B cell (primary cell): ENCODE measurements around the gene FTSJ3. TPM values are rescaled to one million over a fixed set of nuclear protein-coding genes. Genes with fewer than 3 reads are reported as not detected.

Experiments
- ATAC-seq: fragments of 200-7000 bp; cut with Tn5 transposase; one replicate; pipeline ENCODE4 v1.10.0; 2021; ENCODE audit warnings: low read depth, mild to moderate bottlenecking, moderate number of reproducible peaks, moderate library complexity
- CTCF ChIA-PET: fragments of 350-600 bp; sonication (Branson Sonifier 250); formaldehyde crosslinking; loops from one replicate; lab custom pipeline; 2021; ENCODE audit warnings: antibody characterized with exemption, inconsistent platforms; lab: Charles Lee
- POLR2A ChIA-PET: fragments of 350-600 bp; sonication (Branson Sonifier 250); formaldehyde crosslinking; loops from one replicate; lab custom pipeline; 2021; ENCODE audit warnings: antibody characterized with exemption; lab: Charles Lee
- DNase-seq: peaks from one replicate; pipeline ENCODE4 v3.0.0; 2013
- H2AFZ ChIP-seq: 2 replicates; pipeline ENCODE4 v1.6.1; 2012; ENCODE audit warnings: mild to moderate bottlenecking, low read depth, low read length; ENCODE audit not compliant: insufficient read depth, poor library complexity, severe bottlenecking
- H3K27ac ChIP-seq, 2 donors: 1 replicate in 1 of 2; 2 replicates in 1 of 2; pipeline ENCODE4 v1.5.1; 2012 to 2013; ENCODE audit warnings: low read length in 2 of 2, mild to moderate bottlenecking in 2 of 2, moderate library complexity in 1 of 2
- H3K27me3 ChIP-seq, 4 experiments: fragments of 200-600 bp in 1 of 4; sonication (generic) in 1 of 4; replicated peaks in 1 of 4; 1 replicate in 2 of 4; 2 replicates in 2 of 4; pipeline versions ENCODE4 v1.6.1 to v1.7.0; 2013 to 2016; ENCODE audit warnings: low read length in 3 of 4, mild to moderate bottlenecking in 2 of 4, mixed read lengths in 1 of 4, moderate library complexity in 1 of 4; ENCODE audit not compliant: insufficient read depth in 4 of 4, control insufficient read depth in 3 of 4; ENCODE audit errors: control extremely low read depth in 1 of 4
- H3K36me3 ChIP-seq, 2 experiments: replicated peaks in 1 of 2; 1 replicate in 1 of 2; 2 replicates in 1 of 2; pipeline versions ENCODE4 v1.6.1 to v1.7.1; 2013; ENCODE audit warnings: low read length in 1 of 2; ENCODE audit not compliant: insufficient read depth in 2 of 2, control insufficient read depth in 1 of 2; ENCODE audit errors: control extremely low read depth in 1 of 2, extremely low read depth in 1 of 2
- H3K4me1 ChIP-seq, 2 donors: fragments of 200-600 bp in 1 of 2; sonication (generic) in 1 of 2; 1 replicate in 1 of 2; 2 replicates in 1 of 2; pipeline versions ENCODE4 v1.5.1 to v1.6.1; 2013 to 2017; ENCODE audit warnings: low read length in 2 of 2; ENCODE audit not compliant: control insufficient read depth in 2 of 2, insufficient read depth in 2 of 2
- H3K4me2 ChIP-seq: replicated peaks from 2 replicates; pipeline ENCODE3; 2012; ENCODE audit warnings: mild to moderate bottlenecking, low read depth, low read length; ENCODE audit not compliant: poor library complexity, severe bottlenecking
- H3K4me3 ChIP-seq, 5 experiments: fragments of 200-600 bp in 1 of 5; sonication (generic) in 1 of 5; 1 replicate in 3 of 5; 2 replicates in 2 of 5; pipeline versions ENCODE4 v1.5.1 to v1.7.0; 2011 to 2016; ENCODE audit warnings: low read length in 4 of 5, mild to moderate bottlenecking in 4 of 5, low read depth in 2 of 5, control low read depth in 1 of 5, moderate library complexity in 1 of 5; ENCODE audit not compliant: insufficient read depth in 1 of 5; ENCODE audit errors: control extremely low read depth in 1 of 5, extremely low read depth in 1 of 5
- H3K79me2 ChIP-seq: fragments of 200-600 bp; sonication (generic); one replicate; pipeline ENCODE4 v1.6.0; 2016; ENCODE audit warnings: low read length; ENCODE audit not compliant: control insufficient read depth, insufficient read depth
- H3K9ac ChIP-seq: fragments of 200-600 bp; sonication (generic); 2 replicates; pipeline ENCODE4 v1.6.1; 2017; ENCODE audit warnings: mild to moderate bottlenecking, low read length, moderate library complexity
- H3K9me3 ChIP-seq, 3 donors: one replicate each; pipeline versions ENCODE4 v1.6.1 to v1.7.1; 2013; ENCODE audit warnings: low read length in 2 of 3; ENCODE audit not compliant: control insufficient read depth in 2 of 3, insufficient read depth in 1 of 3; ENCODE audit errors: control extremely low read depth in 1 of 3
- H4K20me1 ChIP-seq: 2 replicates; pipeline ENCODE4 v1.6.0; 2012; ENCODE audit warnings: mild to moderate bottlenecking, low read length; ENCODE audit not compliant: insufficient read depth, control insufficient read depth, poor library complexity, severe bottlenecking
- H3K27ac Mint-ChIP-seq: one replicate; pipeline ENCODE4 v1.8.0; 2021; ENCODE audit warnings: mixed read lengths
- H3K27me3 Mint-ChIP-seq: one replicate; pipeline ENCODE4 v1.8.0; 2021; ENCODE audit warnings: mixed read lengths
- H3K4me1 Mint-ChIP-seq: one replicate; pipeline ENCODE4 v1.8.0; 2021; ENCODE audit warnings: mixed read lengths
- H3K4me3 Mint-ChIP-seq: one replicate; pipeline ENCODE4 v1.8.0; 2021; ENCODE audit warnings: mixed read lengths
- H3K9me3 Mint-ChIP-seq: one replicate; pipeline ENCODE4 v1.8.0; 2022; ENCODE audit warnings: mixed read lengths; ENCODE audit not compliant: insufficient read depth
- CTCF ChIP-seq: fragments of 200-600 bp; IDR thresholded peaks from one replicate; pipeline ENCODE4 v1.8.0; 2022; ENCODE audit warnings: antibody characterized with exemption, mild to moderate bottlenecking
- EZH2 ChIP-seq: IDR thresholded peaks from 2 replicates; pipeline ENCODE4 v1.6.1; 2012; ENCODE audit warnings: borderline replicate concordance, low read depth, mild to moderate bottlenecking, moderate library complexity, low read length; ENCODE audit not compliant: insufficient read depth, poor library complexity, severe bottlenecking
- WGBS: methylation state at CpG from one replicate; pipeline ENCODE4 v1.1.5; 2013; ENCODE audit warnings: missing lambda C conversion rate; ENCODE audit not compliant: insufficient coverage; 5-methylcytosine and 5-hydroxymethylcytosine counted together
- intact Hi-C: fragments of 100-400 bp; cut with micrococcal nuclease; formaldehyde crosslinking; loops from one replicate; pipeline ENCODE4 v1.10.0; 2022
- polyA plus RNA-seq: library from polyadenylated mRNA; depleted of rRNA; stranded (reverse); fragments of >200 nt; gene quantifications from 2 replicates; pipeline ENCODE4 v1.2.3, GENCODE V29; 2012
- total RNA-seq, 2 donors: library from RNA; stranded (reverse); fragments of 120-200 nt in 1 of 2; gene quantifications; 1 replicate in 1 of 2; 2 replicates in 1 of 2; pipeline versions ENCODE4 v1.2.3 to v1.2.4, GENCODE V29; 2013 to 2022

Gene FTSJ3
- total and polyA plus RNA-seq, 2 donors (not counting 1 experiment from before 2014, with no cell fraction given) = 26.5 to 75.9 TPM

GRCh38 chr17:63792055-63792729 is 35.3 kb downstream of the FTSJ3 start:
- H3K9me3 Mint-ChIP-seq = no peaks in the 10 kb centered on the region
- H3K4me2 ChIP-seq = no peak overlapping the region
- no peak overlapping the region for H3K27ac Mint-ChIP-seq
- no peak overlapping the region for H3K4me3 ChIP-seq
- DNase-seq (no peak), ATAC-seq (no peak)
- H3K27me3 Mint-ChIP-seq = no peaks in the 10 kb centered on the region
- no peak overlapping the region for H2AFZ ChIP-seq
- intact Hi-C loops = no loop called here
- no peaks in the 10 kb centered on the region for H3K9me3 ChIP-seq
- H3K79me2 ChIP-seq = peaks cover 69% of the 10 kb centered on the region
- TF ChIP-seq CTCF = no peak
- no peak for TF ChIP-seq EZH2
- POLR2A ChIA-PET = interaction anchor here (0.7 kb wide), 1 partner anchor 16 kb away, joined by 4 read pairs; no protein-coding TSS in a partner anchor
- peaks cover 7 to 85% of the 10 kb centered on the region in 2 experiments for H3K36me3 ChIP-seq
- H3K27ac ChIP-seq = no peak overlapping the region
- no CpG with 5 or more reads among the region's 3 CpGs for WGBS
- H3K27me3 ChIP-seq = no peaks in the 10 kb centered on the region
- peaks cover 47% of the 10 kb centered on the region for H4K20me1 ChIP-seq
- no peaks in the 10 kb centered on the region for H3K4me1 Mint-ChIP-seq
- no peak overlapping the region for H3K9ac ChIP-seq
- no peak overlapping the region for H3K4me3 Mint-ChIP-seq
- CTCF ChIA-PET = interaction anchor here (0.7 to 1.6 kb wide), 2 partner anchors 78 to 94 kb away, joined by 5 read pairs; no protein-coding TSS in a partner anchor
- H3K4me1 ChIP-seq = no peaks in the 10 kb centered on the region

GRCh38 chr17:63790057-63790456 is 37.4 kb downstream of the FTSJ3 start:
- Histone ChIP-seq H3K4me3 (no peak overlapping the region), H3K79me2 (peaks cover 75% of the 10 kb centered on the region), H4K20me1 (peaks cover 37% of the 10 kb centered on the region), H3K27ac (no peak overlapping the region), H3K36me3 (peaks cover 10 to 69% of the 10 kb centered on the region in 2 experiments), H3K27me3 (no peaks in the 10 kb centered on the region), H3K9me3 (no peaks in the 10 kb centered on the region), H3K9ac (no peak overlapping the region), H3K4me2 (no peak overlapping the region), H2AFZ (no peak overlapping the region), H3K4me1 (no peaks in the 10 kb centered on the region)
- intact Hi-C loops = no loop called here
- Mint-ChIP-seq H3K27me3 (no peaks in the 10 kb centered on the region), H3K9me3 (no peaks in the 10 kb centered on the region), H3K4me1 (peaks cover 4% of the 10 kb centered on the region), H3K27ac (no peak overlapping the region), H3K4me3 (no peak overlapping the region)
- ATAC-seq = no peak
- TF ChIP-seq EZH2 = no peak
- no peak for TF ChIP-seq CTCF
- ChIA-PET CTCF (no interaction called here), POLR2A (no interaction called here)
- 100% methylated on average over 2 of the region's 6 CpGs for WGBS
- no peak for DNase-seq
